Activated CD8-positive, alpha-beta T cell treated with anti-CD3 and anti-CD28 coated beads, Interleukin-2, amount 10 ng/mL, durations not matched to agents 7 days and 5 days (primary cell): Measurements from ENCODE around the gene REPS2. TPM values are rescaled to one million over a fixed set of nuclear protein-coding genes. Genes with fewer than 3 reads are reported as not detected.
A peak's percentile ranks its signal among the peaks of the same experiment; 100 is the strongest.
"Not testable (repeated sequence)": the region's sequence is repeated elsewhere in the genome, so short reads cannot be mapped to it uniquely, and the experiment has no call there.

Experiments used
- ATAC-seq: fragments of 150-1000 bp; cut with Tn5 transposase; one replicate; pipeline ENCODE4 v1.10.0; 2021; ENCODE audit warnings: moderate library complexity
- CTCF ChIA-PET: fragments of 350-600 bp; sonication (Branson Sonifier 250); formaldehyde crosslinking; loops from one replicate; lab custom pipeline; 2021; ENCODE audit warnings: antibody characterized with exemption; lab: Charles Lee
- POLR2A ChIA-PET: fragments of 350-600 bp; sonication (Branson Sonifier 250); formaldehyde crosslinking; loops from one replicate; lab custom pipeline; 2021; ENCODE audit warnings: antibody characterized with exemption; lab: Charles Lee
- DNase-seq: peaks from one replicate; pipeline ENCODE4 v3.0.0-alpha.2; 2020
- H3K27ac Mint-ChIP-seq: one replicate; pipeline ENCODE4 v1.8.0; 2021; ENCODE audit warnings: mild to moderate bottlenecking, mixed read lengths
- H3K27me3 Mint-ChIP-seq: one replicate; pipeline ENCODE4 v1.8.0; 2021; ENCODE audit warnings: low read depth, mixed read lengths
- H3K36me3 Mint-ChIP-seq: one replicate; pipeline ENCODE4 v1.8.0; 2021; ENCODE audit warnings: low read depth, mixed read lengths
- H3K4me1 Mint-ChIP-seq: one replicate; pipeline ENCODE4 v1.8.0; 2021; ENCODE audit warnings: low read depth, mixed read lengths
- H3K4me3 Mint-ChIP-seq: one replicate; pipeline ENCODE4 v1.8.0; 2021; ENCODE audit warnings: mild to moderate bottlenecking, mixed read lengths
- H3K9me3 Mint-ChIP-seq: one replicate; pipeline ENCODE4 v1.8.0; 2022; ENCODE audit warnings: mixed read lengths; ENCODE audit not compliant: insufficient read depth
- total RNA-seq, 2 experiments: library from RNA; stranded (reverse); gene quantifications; one replicate each; pipeline ENCODE4 v1.2.3, GENCODE V29; 2021

Gene REPS2
- total RNA-seq, 2 experiments from 2014 or later = not detected

DNA sequence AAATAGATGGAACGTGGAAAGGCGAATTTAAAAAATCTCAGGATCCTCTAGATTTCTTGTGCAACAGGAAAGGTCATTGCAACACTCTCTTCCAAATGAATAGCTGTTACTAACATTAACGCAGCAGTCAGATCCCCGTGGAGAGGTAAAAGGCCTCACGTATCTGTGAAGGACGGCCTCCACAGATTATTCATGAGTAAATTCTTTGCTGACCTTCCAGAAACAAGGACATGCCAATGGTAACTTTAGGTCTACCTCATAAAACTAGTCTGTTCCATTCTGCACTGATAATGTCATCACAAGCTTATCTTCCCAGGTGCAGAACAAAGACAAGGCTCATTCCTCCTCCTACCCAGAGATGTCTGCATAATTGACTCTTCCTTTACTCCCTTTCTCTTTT, 16.1 kb upstream of the REPS2 start:
- H3K4me1 Mint-ChIP-seq = no peaks in the 10 kb centered on the region
- CTCF ChIA-PET = no interaction called here
- no peak for DNase-seq
- H3K36me3 Mint-ChIP-seq = no peaks in the 10 kb centered on the region
- POLR2A ChIA-PET = no interaction called here
- no peak for ATAC-seq
- H3K27ac Mint-ChIP-seq = no peak overlapping the region
- H3K9me3 Mint-ChIP-seq = no peaks in the 10 kb centered on the region
- no peaks in the 10 kb centered on the region for H3K27me3 Mint-ChIP-seq
- no peak overlapping the region for H3K4me3 Mint-ChIP-seq

DNA sequence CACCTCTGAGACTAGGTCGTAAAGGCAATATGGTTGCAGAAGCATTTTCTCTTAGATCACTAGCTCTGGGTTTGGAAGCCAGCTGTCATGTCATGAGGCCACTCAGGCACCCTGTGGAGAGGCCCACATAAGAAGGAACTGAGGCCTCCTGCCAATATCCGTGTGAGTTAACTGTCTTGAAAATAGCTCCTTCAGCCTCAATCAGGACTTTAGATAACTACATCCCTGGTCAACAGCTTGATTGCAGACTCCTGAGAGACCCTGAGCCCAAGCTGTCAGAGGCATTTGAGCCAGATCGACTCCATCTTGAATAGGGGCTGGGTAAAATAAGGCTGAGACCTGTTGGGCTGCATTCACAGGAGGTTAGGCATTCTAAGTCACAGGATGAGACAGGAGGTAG, 15.1 kb upstream of the REPS2 start:
- ChIA-PET POLR2A (no interaction called here), CTCF (no interaction called here)
- Mint-ChIP-seq H3K27ac (no peak overlapping the region), H3K4me1 (no peaks in the 10 kb centered on the region), H3K4me3 (no peak overlapping the region), H3K9me3 (no peaks in the 10 kb centered on the region), H3K36me3 (no peaks in the 10 kb centered on the region), H3K27me3 (no peaks in the 10 kb centered on the region)
- DNase-seq (no peak), ATAC-seq (no peak)

DNA sequence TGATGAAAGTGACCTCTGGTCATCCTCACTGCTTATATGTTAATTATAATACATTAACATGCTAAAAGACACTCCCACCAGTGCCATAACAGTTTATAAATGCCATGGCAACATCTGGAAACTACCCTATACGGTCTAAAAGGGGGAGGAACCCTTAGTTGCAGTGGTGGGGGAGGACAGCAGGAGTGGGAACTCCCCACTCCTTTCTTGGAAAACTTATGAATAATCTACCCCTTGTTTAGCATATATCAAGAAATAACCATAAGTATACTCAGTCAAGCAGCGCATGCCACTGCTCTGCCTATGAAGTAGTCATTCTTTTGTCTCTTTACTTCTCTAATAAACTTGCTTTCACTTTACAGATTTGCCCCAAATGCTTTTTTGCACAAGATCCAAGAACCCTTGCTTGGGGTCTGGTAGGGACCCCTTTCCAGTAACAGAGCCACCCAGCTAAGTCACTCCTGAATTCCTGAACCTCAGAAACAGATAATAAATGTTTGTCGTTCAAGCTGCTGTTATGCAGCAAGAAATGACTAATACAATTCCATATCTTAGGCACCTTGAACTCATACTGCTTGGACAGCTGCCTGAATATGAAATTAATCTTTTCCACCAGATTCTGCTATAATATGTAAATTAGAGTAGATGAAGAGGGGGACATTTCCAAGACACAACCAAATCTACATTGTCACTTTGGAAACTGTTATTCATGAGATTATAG, 14.4 kb upstream of the REPS2 start:
- DNase-seq (no peak), ATAC-seq (no peak)
- no peaks in the 10 kb centered on the region for H3K27me3 Mint-ChIP-seq
- H3K9me3 Mint-ChIP-seq = no peaks in the 10 kb centered on the region
- ChIA-PET POLR2A (no interaction called here), CTCF (no interaction called here)
- H3K4me1 Mint-ChIP-seq = no peaks in the 10 kb centered on the region
- H3K4me3 Mint-ChIP-seq = no peak overlapping the region
- H3K27ac Mint-ChIP-seq = no peak overlapping the region
- H3K36me3 Mint-ChIP-seq = no peaks in the 10 kb centered on the region

DNA sequence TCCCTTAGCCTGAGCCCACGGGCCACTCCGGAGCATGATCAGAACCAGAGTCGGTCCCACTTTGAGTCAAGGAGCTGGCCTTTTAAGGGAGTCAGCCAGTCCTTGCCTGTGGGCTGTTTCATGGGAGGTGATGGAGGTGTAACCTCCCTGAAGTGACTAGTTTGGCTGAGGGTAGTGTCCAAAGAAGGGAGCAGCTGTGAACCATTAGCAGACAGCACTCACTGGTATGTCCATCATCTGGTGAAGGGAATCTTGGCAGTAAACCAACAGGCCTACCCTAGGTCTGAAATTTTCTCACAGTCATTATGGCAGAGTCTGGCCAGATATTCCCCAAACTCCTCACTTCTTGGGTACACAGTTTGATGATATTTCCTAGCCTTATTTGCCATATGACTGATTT, 12.3 kb upstream of the REPS2 start:
- ChIA-PET CTCF (no interaction called here), POLR2A (no interaction called here)
- ATAC-seq (no peak), DNase-seq (no peak)
- Mint-ChIP-seq H3K4me1 (no peaks in the 10 kb centered on the region), H3K9me3 (no peaks in the 10 kb centered on the region), H3K27me3 (no peaks in the 10 kb centered on the region), H3K36me3 (no peaks in the 10 kb centered on the region), H3K27ac (no peak overlapping the region), H3K4me3 (no peak overlapping the region)

DNA sequence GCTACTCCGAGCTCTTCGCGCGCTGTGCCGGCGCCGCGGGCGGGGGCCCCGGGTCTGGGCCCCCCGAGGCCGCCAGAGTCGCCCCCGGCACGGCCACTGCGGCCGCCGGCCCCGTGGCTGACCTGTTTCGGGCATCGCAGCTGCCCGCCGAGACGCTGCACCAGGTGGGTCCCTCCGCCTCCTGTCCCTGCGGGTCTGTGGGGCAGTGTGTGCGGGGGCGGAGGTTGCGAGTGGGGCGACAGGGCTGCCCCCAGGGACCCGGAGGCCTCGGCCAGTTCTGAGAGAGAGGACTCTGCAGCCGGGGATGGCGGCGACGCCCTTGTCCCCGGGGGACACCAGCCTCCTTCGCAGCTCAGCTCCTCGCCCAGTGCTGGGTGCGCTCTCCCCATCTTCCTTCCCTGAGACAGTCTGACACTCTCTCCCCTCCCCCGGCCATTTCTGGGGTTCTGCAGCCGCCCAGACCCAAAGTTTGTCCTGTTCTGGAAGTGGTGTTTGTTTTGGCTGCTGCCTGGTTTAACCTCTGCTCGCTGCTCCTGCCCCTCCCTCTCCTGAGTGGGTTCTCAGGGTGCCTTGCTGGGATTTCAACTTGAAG, 609 bp downstream of the REPS2 start:
- ChIA-PET POLR2A (no interaction called here), CTCF (interaction anchor here (1.3 kb wide), 1 partner anchor 55 kb away, joined by 3 read pairs; no protein-coding TSS in a partner anchor)
- H3K4me1 Mint-ChIP-seq = peaks cover 5% of the 10 kb centered on the region
- peak overlapping the region; percentile 62 for H3K4me3 Mint-ChIP-seq
- H3K27ac Mint-ChIP-seq = no peak overlapping the region
- ATAC-seq (peak; percentile 27), DNase-seq (peak; percentile 20)
- H3K9me3 Mint-ChIP-seq = no peaks in the 10 kb centered on the region
- H3K36me3 Mint-ChIP-seq = no peaks in the 10 kb centered on the region
- peaks cover 18% of the 10 kb centered on the region for H3K27me3 Mint-ChIP-seq

DNA sequence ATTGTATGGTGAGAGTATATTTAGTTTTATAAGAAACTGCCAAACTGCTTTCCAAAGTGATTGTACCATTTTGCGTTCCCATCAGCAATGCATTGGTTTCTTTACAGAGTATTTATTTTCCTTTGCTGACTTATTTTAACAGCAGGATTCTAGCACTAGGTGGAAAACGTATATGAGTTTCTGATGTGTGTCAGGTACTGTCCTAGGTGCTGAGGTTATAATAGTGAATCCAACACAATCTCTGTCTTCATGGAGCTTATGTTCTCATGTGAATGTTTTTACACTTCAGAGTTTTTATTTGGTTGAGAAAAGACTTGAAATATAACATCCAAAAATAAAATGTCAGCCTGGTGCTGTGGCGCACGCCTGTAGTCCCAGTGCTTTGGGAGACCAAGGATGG, 4.0 kb downstream of the REPS2 start:
- POLR2A ChIA-PET = no interaction called here
- H3K27ac Mint-ChIP-seq = no peak overlapping the region
- H3K4me1 Mint-ChIP-seq = peaks cover 5% of the 10 kb centered on the region
- no peak overlapping the region for H3K4me3 Mint-ChIP-seq
- ATAC-seq (no peak), DNase-seq (no peak)
- H3K9me3 Mint-ChIP-seq = no peaks in the 10 kb centered on the region
- peaks cover 21% of the 10 kb centered on the region for H3K27me3 Mint-ChIP-seq
- H3K36me3 Mint-ChIP-seq = no peaks in the 10 kb centered on the region
- CTCF ChIA-PET = no interaction called here

DNA sequence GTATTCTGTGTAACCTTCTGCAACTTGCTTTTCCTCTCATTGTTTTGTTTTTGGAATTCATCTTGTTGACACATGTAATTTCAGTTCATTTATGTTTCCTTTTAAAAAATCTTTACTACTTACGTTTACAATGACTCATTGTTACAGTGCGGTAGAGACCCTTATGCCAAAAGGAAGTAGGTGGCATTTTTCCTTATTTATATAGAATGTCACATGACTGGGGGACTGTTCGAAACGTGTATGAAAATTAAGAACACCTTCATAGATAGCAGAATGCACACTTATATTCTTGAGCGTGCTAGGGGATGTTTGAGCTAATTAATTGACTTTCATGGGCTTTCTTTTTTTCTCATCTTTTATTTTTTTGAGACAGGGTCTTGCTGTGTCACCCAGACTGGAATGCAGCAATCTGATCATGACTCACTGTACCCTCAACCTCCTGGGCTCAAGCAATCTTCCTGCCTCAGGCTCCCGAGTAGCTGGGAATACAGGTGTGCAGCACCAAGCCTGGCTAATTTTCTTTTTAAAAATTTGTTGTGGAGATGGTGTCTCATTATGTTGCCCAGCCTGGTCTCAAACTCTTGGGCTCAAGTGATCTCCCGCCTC, 7.3 kb downstream of the REPS2 start:
- Mint-ChIP-seq H3K4me3 (no peak overlapping the region), H3K27ac (no peak overlapping the region), H3K9me3 (no peaks in the 10 kb centered on the region), H3K36me3 (no peaks in the 10 kb centered on the region), H3K27me3 (peaks cover 10% of the 10 kb centered on the region), H3K4me1 (no peaks in the 10 kb centered on the region)
- ATAC-seq = no peak
- CTCF ChIA-PET = no interaction called here
- POLR2A ChIA-PET = no interaction called here
- DNase-seq = no peak

DNA sequence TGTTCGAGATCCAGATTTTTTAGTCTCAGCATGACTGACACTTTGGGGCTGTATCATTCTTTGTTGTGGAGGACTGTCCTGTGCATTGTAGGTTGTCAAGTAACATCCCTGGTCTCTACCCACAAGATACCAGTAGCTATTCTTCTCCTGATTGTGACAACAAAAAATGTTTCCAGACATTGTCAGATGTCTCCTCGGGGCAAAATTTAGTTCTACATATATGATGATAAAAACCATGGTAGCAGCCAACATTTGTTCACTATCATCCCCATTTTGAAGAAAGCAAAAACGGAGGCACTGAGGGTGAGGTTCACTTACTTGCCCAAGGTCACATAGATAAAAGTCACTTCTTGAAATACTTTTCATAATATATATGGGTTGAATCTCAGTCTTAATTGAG, 11.3 kb downstream of the REPS2 start:
- no peak for DNase-seq
- Mint-ChIP-seq H3K27me3 (peaks cover 2% of the 10 kb centered on the region), H3K9me3 (no peaks in the 10 kb centered on the region), H3K4me1 (no peaks in the 10 kb centered on the region), H3K4me3 (no peak overlapping the region), H3K36me3 (no peaks in the 10 kb centered on the region), H3K27ac (no peak overlapping the region)
- ChIA-PET CTCF (no interaction called here), POLR2A (no interaction called here)
- no peak for ATAC-seq

DNA sequence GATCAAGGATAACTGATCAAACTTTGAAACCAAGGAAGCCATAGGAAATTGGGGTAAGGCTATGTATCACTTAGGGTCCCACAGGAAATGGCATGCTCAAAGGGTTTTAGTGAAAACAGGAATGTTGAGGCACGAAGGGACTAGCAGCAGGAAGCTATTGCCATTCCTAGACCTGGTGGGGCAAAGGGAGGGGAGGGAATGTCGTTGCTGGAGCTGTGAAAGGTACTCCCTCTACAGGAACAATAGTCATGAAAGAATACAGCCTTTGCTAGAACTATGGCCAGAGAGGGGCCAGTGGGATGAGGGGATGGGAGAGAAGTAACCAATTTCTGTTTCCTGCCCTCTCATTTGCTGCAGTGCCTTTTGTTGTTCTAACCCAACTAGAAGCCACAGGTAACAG, 11.9 kb downstream of the REPS2 start:
- ATAC-seq (no peak), DNase-seq (no peak)
- Mint-ChIP-seq H3K27me3 (peaks cover 2% of the 10 kb centered on the region), H3K4me1 (no peaks in the 10 kb centered on the region), H3K36me3 (no peaks in the 10 kb centered on the region), H3K27ac (no peak overlapping the region), H3K9me3 (no peaks in the 10 kb centered on the region), H3K4me3 (no peak overlapping the region)
- POLR2A ChIA-PET = no interaction called here
- CTCF ChIA-PET = no interaction called here

DNA sequence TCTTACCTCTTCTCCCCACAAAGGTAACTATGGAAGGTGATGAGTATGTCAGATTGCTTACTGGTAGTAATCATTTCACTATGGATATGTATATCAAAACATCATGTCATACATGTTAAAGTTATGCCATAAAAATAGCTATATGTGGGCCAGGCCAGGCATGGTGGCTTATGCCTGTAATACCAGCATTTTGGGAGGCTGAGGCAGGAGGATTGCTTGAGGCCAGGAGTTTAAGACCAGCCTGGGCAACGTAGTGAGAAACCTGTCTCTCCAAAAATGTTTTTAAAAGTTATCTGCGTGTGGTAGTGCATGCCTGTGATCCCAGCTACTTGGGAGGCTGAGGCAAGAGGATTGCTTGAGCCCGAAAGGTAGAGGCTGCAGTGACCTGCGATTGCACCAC, 16.2 kb downstream of the REPS2 start:
- H3K27me3 Mint-ChIP-seq, H3K4me3 Mint-ChIP-seq, H3K36me3 Mint-ChIP-seq, H3K27ac Mint-ChIP-seq, H3K9me3 Mint-ChIP-seq, DNase-seq, H3K4me1 Mint-ChIP-seq, POLR2A ChIA-PET, ATAC-seq, CTCF ChIA-PET: not testable (repeated sequence)

DNA sequence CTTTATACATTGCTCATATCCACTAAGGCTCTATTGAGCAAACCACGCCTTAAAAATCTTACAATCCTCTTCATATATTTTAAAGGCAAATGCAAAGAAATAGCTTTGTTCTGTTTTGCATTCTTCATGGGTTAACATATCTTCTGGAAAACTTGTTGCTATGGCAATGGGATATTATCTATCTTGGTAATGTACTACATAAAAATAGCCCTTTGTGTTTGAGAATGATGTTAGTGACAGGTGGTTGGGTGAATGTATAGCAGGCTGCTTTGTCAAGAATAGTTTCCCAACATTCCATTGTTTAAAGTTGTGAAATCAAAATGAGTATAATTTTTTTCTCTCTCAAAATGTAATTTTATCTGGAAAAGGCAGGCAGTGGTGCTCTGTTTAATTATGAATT, 16.8 kb downstream of the REPS2 start:
- ATAC-seq = no peak
- no peaks in the 10 kb centered on the region for H3K36me3 Mint-ChIP-seq
- H3K4me1 Mint-ChIP-seq = no peaks in the 10 kb centered on the region
- H3K4me3 Mint-ChIP-seq = no peak overlapping the region
- H3K27ac Mint-ChIP-seq = no peak overlapping the region
- no peaks in the 10 kb centered on the region for H3K9me3 Mint-ChIP-seq
- DNase-seq = no peak
- no peaks in the 10 kb centered on the region for H3K27me3 Mint-ChIP-seq
- ChIA-PET POLR2A (no interaction called here), CTCF (no interaction called here)

DNA sequence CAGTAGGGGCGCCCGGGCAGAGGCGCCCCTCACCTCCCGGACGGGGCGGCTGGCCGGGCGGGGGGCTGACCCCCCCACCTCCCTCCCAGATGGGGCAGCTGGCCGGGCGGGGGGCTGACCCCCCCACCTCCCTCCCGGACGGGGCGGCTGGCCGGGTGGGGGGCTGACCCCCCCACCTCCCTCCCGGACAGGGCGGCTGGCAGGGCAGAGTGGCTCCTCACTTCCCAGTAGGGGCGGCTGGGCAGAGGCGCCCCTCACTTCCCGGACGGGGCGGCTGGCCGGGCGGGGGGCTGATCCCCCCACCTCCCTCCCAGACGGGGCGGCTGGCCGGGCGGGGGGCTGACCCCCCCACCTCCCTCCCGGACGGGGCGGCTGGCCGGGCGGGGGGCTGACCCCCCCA, 18.5 kb downstream of the REPS2 start:
- POLR2A ChIA-PET, H3K27ac Mint-ChIP-seq, H3K36me3 Mint-ChIP-seq, H3K27me3 Mint-ChIP-seq, H3K4me1 Mint-ChIP-seq, H3K9me3 Mint-ChIP-seq, H3K4me3 Mint-ChIP-seq, DNase-seq, CTCF ChIA-PET, ATAC-seq: not testable (repeated sequence)
